Loucy (cell line): ENCODE measurements around the gene CILP.
"Not testable (repeated sequence)": the region's sequence is repeated elsewhere in the genome, so short reads cannot be mapped to it uniquely, and the experiment has no call there.

Source experiments
- H2AFZ ChIP-seq: fragments of 200-600 bp; sonication (generic); 2 replicates; pipeline ENCODE4 v1.6.0; 2016; ENCODE audit warnings: antibody characterized with exemption, mild to moderate bottlenecking, low read length, moderate library complexity
- H3F3A ChIP-seq: fragments of 200-600 bp; 2 replicates; pipeline ENCODE4 v1.6.0; 2016; ENCODE audit warnings: antibody characterized with exemption, low read depth, mild to moderate bottlenecking
- H3K27me3 ChIP-seq: fragments of 200-600 bp; sonication (generic); 2 replicates; pipeline ENCODE4 v1.6.1; 2014; ENCODE audit warnings: low read length, mild to moderate bottlenecking; ENCODE audit not compliant: insufficient read depth, poor library complexity, severe bottlenecking
- H3K36me3 ChIP-seq: fragments of 200-600 bp; sonication (generic); 2 replicates; pipeline ENCODE4 v1.6.1; 2016; ENCODE audit warnings: low read length; ENCODE audit not compliant: insufficient read depth
- H3K4me1 ChIP-seq: fragments of 200-600 bp; sonication (generic); 2 replicates; pipeline ENCODE4 v1.5.1; 2014; ENCODE audit warnings: low read length, mild to moderate bottlenecking; ENCODE audit not compliant: insufficient read depth, poor library complexity, severe bottlenecking
- H3K4me2 ChIP-seq: fragments of 200-600 bp; sonication (generic); 2 replicates; pipeline ENCODE4 v1.6.0; 2014; ENCODE audit warnings: antibody characterized with exemption, low read length, low read depth, mild to moderate bottlenecking; ENCODE audit not compliant: poor library complexity, severe bottlenecking
- H3K4me3 ChIP-seq: fragments of 200-600 bp; sonication (generic); 2 replicates; pipeline ENCODE4 v1.5.1; 2014; ENCODE audit warnings: low read length, mild to moderate bottlenecking, mixed read lengths; ENCODE audit not compliant: poor library complexity, severe bottlenecking
- H3K79me2 ChIP-seq: fragments of 200-600 bp; sonication (generic); 2 replicates; pipeline ENCODE4 v1.6.1; 2014; ENCODE audit warnings: low read length; ENCODE audit not compliant: insufficient read depth
- H3K9ac ChIP-seq: fragments of 200-600 bp; sonication (generic); 2 replicates; pipeline ENCODE4 v1.6.0; 2014; ENCODE audit warnings: mild to moderate bottlenecking, low read depth, low read length, moderate library complexity; ENCODE audit not compliant: poor library complexity, severe bottlenecking
- H3K9me2 ChIP-seq: fragments of 200-600 bp; sonication (generic); replicated peaks from 2 replicates; pipeline ENCODE4 v1.6.1; 2016; ENCODE audit warnings: low read depth, low read length, mixed read lengths
- H3K9me3 ChIP-seq: fragments of 200-600 bp; sonication (generic); 2 replicates; pipeline ENCODE4 v1.6.1; 2014; ENCODE audit warnings: mild to moderate bottlenecking, antibody characterized with exemption, low read length, low read depth; ENCODE audit not compliant: insufficient read depth
- H4K20me1 ChIP-seq: fragments of 200-600 bp; sonication (generic); 2 replicates; pipeline ENCODE4 v1.6.0; 2014; ENCODE audit warnings: antibody characterized with exemption, low read length, mild to moderate bottlenecking; ENCODE audit not compliant: insufficient read depth, poor library complexity, severe bottlenecking
- EZH2phosphoT487 ChIP-seq: fragments of 200-600 bp; IDR thresholded peaks from 2 replicates; pipeline ENCODE4 v1.6.1; 2018; ENCODE audit warnings: antibody characterized with exemption, mild to moderate bottlenecking, moderate library complexity, borderline replicate concordance
- TF ChIP-seq, protein P1 (sequence below): fragments of 200-600 bp; sonication (generic); conservative IDR thresholded peaks from 2 replicates; pipeline ENCODE4 v1.5.1; 2014; ENCODE audit warnings: mild to moderate bottlenecking, antibody characterized with exemption, low read length

CILP gene

DNA sequence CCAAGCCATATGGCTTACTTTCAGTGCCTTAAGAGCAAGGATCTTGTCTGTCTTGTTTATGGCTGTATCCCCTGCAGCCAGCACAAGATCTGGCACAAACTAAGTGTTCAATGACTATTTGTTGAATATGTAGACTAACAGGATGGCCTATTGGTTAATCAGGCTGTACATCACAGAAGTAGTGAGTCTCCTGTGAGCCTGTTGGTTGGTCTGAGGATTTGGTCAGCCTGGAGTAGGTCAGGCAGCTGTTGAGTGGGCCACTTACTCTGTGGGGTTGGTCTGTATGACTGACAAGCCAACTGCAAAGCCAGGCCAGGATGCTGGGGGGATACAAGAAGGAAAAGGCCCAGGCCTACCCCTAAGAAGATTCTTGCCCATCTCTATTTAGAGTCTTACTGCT, 33.4 kb upstream of the CILP start:
- Histone ChIP-seq H3K9ac (no peak overlapping the region), H3K9me3 (no peaks in the 10 kb centered on the region), H3K4me1 (no peaks in the 10 kb centered on the region), H3K36me3 (peaks cover 2% of the 10 kb centered on the region; the same call in 1 of the 2 replicates), H3K4me3 (no peak overlapping the region), H3K4me2 (no peak overlapping the region), H2AFZ (no peak overlapping the region), H3F3A (no peaks in the 10 kb centered on the region), H3K9me2 (no peaks in the 10 kb centered on the region), H3K79me2 (no peaks in the 10 kb centered on the region), H4K20me1 (no peaks in the 10 kb centered on the region), H3K27me3 (no peaks in the 10 kb centered on the region)
- no peak for TF ChIP-seq EZH2phosphoT487
- TF ChIP-seq, protein P1, sequence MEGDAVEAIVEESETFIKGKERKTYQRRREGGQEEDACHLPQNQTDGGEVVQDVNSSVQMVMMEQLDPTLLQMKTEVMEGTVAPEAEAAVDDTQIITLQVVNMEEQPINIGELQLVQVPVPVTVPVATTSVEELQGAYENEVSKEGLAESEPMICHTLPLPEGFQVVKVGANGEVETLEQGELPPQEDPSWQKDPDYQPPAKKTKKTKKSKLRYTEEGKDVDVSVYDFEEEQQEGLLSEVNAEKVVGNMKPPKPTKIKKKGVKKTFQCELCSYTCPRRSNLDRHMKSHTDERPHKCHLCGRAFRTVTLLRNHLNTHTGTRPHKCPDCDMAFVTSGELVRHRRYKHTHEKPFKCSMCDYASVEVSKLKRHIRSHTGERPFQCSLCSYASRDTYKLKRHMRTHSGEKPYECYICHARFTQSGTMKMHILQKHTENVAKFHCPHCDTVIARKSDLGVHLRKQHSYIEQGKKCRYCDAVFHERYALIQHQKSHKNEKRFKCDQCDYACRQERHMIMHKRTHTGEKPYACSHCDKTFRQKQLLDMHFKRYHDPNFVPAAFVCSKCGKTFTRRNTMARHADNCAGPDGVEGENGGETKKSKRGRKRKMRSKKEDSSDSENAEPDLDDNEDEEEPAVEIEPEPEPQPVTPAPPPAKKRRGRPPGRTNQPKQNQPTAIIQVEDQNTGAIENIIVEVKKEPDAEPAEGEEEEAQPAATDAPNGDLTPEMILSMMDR: no peak

DNA sequence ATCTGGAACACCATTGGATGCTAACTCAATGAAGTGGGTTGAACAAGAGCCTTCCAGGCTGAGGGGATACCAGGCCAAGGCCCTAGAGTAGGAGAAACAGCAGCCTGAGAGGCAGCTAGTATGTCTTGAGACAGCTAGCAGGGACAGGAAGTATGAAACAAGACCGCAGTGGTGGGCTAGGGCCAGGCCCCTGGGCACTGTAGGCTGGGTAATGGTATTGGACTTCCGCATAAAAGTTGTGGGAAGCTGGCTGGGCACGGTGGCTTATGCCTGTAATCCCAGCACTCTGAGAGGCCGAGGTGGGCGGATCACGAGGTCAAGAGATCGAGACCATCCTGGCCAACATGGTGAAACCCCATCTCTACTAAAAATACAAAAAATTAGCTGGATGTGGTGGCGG, 25.2 kb upstream of the CILP start:
- not testable (repeated sequence) for H3K36me3 ChIP-seq, H3F3A ChIP-seq, H3K27me3 ChIP-seq, H4K20me1 ChIP-seq, H3K79me2 ChIP-seq, H2AFZ ChIP-seq, H3K9me2 ChIP-seq, H3K9ac ChIP-seq, H3K4me2 ChIP-seq, H3K9me3 ChIP-seq, H3K4me3 ChIP-seq, H3K4me1 ChIP-seq

DNA sequence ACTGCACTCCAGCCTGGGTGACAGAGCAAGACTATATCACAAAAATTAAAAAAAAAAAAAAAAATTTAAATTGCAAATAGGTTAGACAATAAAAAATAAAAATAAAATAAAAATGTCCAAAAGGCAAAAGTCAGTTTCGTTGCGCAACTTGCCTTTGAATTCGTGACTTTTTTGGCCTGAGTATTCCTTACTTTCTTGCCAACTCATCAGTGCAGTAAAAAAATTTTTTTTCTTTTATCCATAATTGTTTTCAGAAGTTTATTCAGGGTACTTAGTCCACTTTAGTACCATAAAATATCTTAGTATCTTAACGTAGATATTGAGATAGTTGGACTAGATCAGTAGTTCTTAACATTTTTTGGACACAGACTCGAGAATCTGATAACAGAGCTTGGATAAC, 22.4 kb upstream of the CILP start:
- H4K20me1 ChIP-seq: no peaks in the 10 kb centered on the region
- no peak overlapping the region for H2AFZ ChIP-seq
- no peak for TF ChIP-seq EZH2phosphoT487
- TF ChIP-seq, protein P1: no peak
- no peak overlapping the region for H3K4me2 ChIP-seq
- no peaks in the 10 kb centered on the region for H3K27me3 ChIP-seq
- no peak overlapping the region for H3K9ac ChIP-seq
- no peaks in the 10 kb centered on the region for H3K9me3 ChIP-seq
- H3F3A ChIP-seq: no peaks in the 10 kb centered on the region
- peaks cover 8% of the 10 kb centered on the region for H3K4me1 ChIP-seq
- no peaks in the 10 kb centered on the region for H3K79me2 ChIP-seq
- no peak overlapping the region for H3K4me3 ChIP-seq
- H3K9me2 ChIP-seq: no peaks in the 10 kb centered on the region
- H3K36me3 ChIP-seq: no peaks in the 10 kb centered on the region

DNA sequence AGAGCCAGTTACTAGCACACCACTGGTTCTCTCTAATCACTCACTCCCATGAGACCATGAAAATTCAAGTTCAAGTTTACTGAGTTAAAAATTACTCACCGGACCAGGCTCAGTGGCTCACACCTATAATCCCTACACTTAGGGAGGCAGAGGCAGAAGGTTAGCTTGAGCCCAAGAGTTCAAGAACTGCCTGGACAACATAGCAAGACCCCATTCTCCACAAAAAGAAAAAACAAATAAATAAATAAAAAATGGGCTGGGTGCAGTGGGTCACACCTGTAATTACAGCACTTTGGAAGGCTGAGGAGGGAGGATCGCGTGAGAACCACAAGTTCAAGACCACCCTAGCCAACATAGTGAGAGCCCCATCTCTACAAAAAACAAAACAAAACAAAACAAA, 21.2 kb upstream of the CILP start:
- Histone ChIP-seq H3K4me1 (peaks cover 6% of the 10 kb centered on the region), H3K4me2 (no peak overlapping the region), H3K4me3 (no peak overlapping the region), H3K9ac (no peak overlapping the region), H3K27me3 (no peaks in the 10 kb centered on the region), H3K9me3 (no peaks in the 10 kb centered on the region), H3F3A (no peaks in the 10 kb centered on the region), H3K9me2 (no peaks in the 10 kb centered on the region), H3K36me3 (no peaks in the 10 kb centered on the region), H2AFZ (no peak overlapping the region), H4K20me1 (no peaks in the 10 kb centered on the region), H3K79me2 (no peaks in the 10 kb centered on the region)
- TF ChIP-seq, protein P1: no peak
- no peak for TF ChIP-seq EZH2phosphoT487
